Middle frontal gyrus (tissue), 1 donor: ENCODE results near the gene PROP1.
"Not testable (repeated sequence)": the region's sequence is repeated elsewhere in the genome, so short reads cannot be mapped to it uniquely, and the experiment has no call there.

ENCODE experiments used
- DNase-seq: peaks from one replicate; pipeline ENCODE4 v3.0.0-alpha.2; 2015; ENCODE audit warnings: low spot score; ENCODE audit errors: extremely low spot score

The PROP1 gene

DNA sequence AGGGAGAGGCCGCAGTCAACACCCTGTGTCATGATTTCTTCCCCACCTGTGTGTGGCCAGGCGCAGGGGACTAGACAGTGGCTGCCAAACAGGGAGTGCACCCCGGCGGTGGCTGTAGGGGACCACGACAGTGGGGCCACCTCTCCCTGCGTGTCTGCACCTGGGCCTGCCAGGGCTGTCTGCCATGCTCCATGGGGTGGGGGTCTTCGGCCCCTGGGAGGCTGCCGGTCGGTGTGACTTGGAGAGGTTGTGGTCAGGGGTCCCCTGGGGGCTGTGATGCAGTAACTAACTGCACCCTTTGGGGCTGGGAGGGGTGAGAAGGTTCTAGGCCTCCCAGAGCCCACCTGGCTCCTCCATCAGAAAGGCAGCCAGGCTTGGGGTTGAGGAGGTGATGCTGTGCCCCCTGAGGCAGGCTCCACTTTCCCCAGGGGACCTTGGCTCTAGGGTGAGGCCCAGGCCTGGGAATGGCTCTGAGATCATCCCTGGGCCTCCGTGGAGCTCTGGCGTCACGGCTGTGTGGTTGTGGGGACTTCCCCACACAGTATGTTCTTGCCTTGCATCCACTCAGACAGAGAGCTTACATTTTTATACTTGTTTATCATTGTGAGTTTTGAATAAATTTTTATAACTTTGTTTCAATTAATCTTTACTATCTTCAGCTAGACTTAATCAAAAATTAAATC is 50.3 kb downstream of the PROP1 start:
- DNase-seq: not testable (repeated sequence)

- not testable (repeated sequence) for DNase-seq
These were observed 50.9 kb downstream of the PROP1 start for GRCh38 chr5:177945145-177945544.

DNA sequence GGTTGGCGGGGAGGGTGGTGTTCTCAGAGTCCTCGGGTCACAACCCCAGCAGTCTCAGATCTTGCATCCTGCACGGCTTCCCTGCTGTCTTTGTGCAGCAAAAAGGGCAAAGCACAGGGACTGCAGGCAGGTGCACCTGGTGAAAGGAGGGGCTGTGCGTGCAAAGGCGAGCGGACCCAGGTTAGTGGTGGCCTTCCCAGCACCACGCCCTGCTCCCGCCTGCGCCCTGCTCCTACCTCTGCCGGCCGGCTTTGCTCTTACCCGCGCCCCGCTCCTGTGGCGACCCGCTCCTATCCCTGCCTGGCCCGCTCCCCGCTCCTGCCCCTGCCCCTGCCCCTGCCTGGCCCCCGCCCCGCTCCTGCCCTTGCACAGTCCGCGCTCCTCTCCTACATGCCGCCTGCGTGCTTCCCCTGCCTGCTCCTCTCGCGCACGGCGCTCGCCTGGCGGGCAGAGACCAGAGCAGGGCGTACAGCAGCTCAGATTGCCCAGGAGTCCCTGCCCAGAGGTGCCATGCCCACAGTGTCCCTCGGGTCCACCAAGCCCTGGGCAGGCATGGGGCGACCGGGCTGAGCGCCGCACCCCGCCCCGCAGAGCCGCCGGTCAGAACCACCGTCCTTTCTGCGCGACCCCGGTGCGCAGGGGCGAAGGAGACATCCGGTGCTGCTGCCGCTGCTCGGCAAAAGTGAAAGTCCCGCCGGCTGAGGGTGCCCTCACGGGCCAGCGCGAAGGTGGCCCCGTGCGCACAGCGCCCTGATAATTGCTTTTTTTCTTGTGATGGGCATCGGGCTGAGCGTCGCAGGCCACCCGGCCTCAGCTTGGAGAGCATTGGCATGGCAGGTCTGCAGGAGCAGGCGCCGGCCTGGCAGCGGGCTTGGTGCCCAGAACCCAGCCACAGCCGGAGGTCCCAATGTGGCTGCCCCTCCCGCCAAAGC is 52.0 kb downstream of the PROP1 start:
- not testable (repeated sequence) for DNase-seq

DNA sequence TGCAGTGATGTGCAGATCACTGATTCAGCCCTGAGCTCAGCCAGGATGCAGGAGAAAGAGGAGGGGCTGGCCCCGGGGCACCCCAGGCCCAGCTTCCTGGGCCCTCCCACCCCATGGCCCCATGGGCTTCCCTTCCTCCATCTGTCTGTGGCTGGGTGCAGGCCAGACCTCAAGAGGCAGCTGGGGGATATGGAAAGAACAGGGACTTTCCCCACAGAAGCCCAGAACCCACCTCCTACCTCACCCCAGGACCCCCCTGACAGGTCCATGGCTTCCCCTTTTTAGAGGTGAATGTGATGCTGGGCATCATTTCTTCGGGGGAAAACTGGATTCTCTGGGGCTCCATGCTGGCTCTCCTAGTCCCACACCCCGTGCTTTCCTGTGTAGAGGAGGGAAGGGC is 53.1 kb downstream of the PROP1 start:
- not testable (repeated sequence) for DNase-seq
